ENCODE results near the gene COL8A1. TPM values are rescaled to one million over a fixed set of nuclear protein-coding genes. Genes with fewer than 3 reads are reported as not detected.

Gene COL8A1
- total and polyA plus RNA-seq, 5 donors: 16.5 to 57.5 (median 34.4) TPM

- DNase-seq (no peak), ATAC-seq (peak in 1 of 2 donors; percentile 80)
- Histone ChIP-seq H3K27ac (ENCODE audit: low read length) (no peak overlapping the region), H3K4me1 (ENCODE audit: control insufficient read depth, insufficient read depth, low read length) (no peaks in the 10 kb centered on the region), H3K4me3 (ENCODE audit: low read length) (no peak overlapping the region), H3K9me3 (ENCODE audit: control insufficient read depth, low read length) (no peaks in the 10 kb centered on the region), H3K27me3 (ENCODE audit: control insufficient read depth, insufficient read depth) (no peaks in the 10 kb centered on the region)
- 53% methylated on average over 2 of the region's 2 CpGs for WGBS
- intact Hi-C loops (cut with DNase I): no loop called here
Measured at GRCh38 chr3:99674086-99674789, 35.8 kb downstream of the COL8A1 start.

GRCh38 chr3:99678023-99678422 is 39.6 kb downstream of the COL8A1 start:
- Histone ChIP-seq H3K27me3 (ENCODE audit: control insufficient read depth, insufficient read depth) (no peaks in the 10 kb centered on the region), H3K27ac (ENCODE audit: low read length) (peak overlapping the region; percentile 80), H3K9me3 (ENCODE audit: control insufficient read depth, low read length) (no peaks in the 10 kb centered on the region), H3K4me3 (ENCODE audit: low read length) (no peak overlapping the region), H3K4me1 (ENCODE audit: control insufficient read depth, insufficient read depth, low read length) (no peaks in the 10 kb centered on the region)
- ATAC-seq (peak; percentile 89 to 91), DNase-seq (peak in 1 of 3 donors; percentile 39)
- WGBS: 65% methylated on average over 1 of the region's 1 CpG
- intact Hi-C loops (cut with DNase I): no loop called here

GRCh38 chr3:99678896-99679295 is 40.5 kb downstream of the COL8A1 start:
- ATAC-seq (peak in 1 of 2 donors; percentile 30), DNase-seq (no peak)
- intact Hi-C loops (cut with DNase I): no loop called here
- H3K27me3 ChIP-seq (ENCODE audit: control insufficient read depth, insufficient read depth): no peaks in the 10 kb centered on the region
- no peaks in the 10 kb centered on the region for H3K4me1 ChIP-seq (ENCODE audit: control insufficient read depth, insufficient read depth, low read length)
- no peak overlapping the region for H3K27ac ChIP-seq (ENCODE audit: low read length)
- no peaks in the 10 kb centered on the region for H3K9me3 ChIP-seq (ENCODE audit: control insufficient read depth, low read length)
- 65% methylated on average over 2 of the region's 2 CpGs for WGBS
- no peak overlapping the region for H3K4me3 ChIP-seq (ENCODE audit: low read length)

GRCh38 chr3:99681512-99681911 is 43.1 kb downstream of the COL8A1 start:
- Histone ChIP-seq H3K4me3 (ENCODE audit: low read length) (no peak overlapping the region), H3K27ac (ENCODE audit: low read length) (no peak overlapping the region), H3K4me1 (ENCODE audit: control insufficient read depth, insufficient read depth, low read length) (no peaks in the 10 kb centered on the region), H3K27me3 (ENCODE audit: control insufficient read depth, insufficient read depth) (no peaks in the 10 kb centered on the region), H3K9me3 (ENCODE audit: control insufficient read depth, low read length) (no peaks in the 10 kb centered on the region)
- 23% methylated on average over 1 of the region's 1 CpG for WGBS
- ATAC-seq (no peak), DNase-seq (no peak)
- intact Hi-C loops (cut with DNase I): loop anchor here in 2 of 4 donors (10.0 kb wide), 1 partner anchor 177 kb away; no protein-coding TSS in a partner anchor

GRCh38 chr3:99681976-99682375 is 43.6 kb downstream of the COL8A1 start:
- Histone ChIP-seq H3K27me3 (ENCODE audit: control insufficient read depth, insufficient read depth) (no peaks in the 10 kb centered on the region), H3K9me3 (ENCODE audit: control insufficient read depth, low read length) (no peaks in the 10 kb centered on the region), H3K4me1 (ENCODE audit: control insufficient read depth, insufficient read depth, low read length) (no peaks in the 10 kb centered on the region), H3K27ac (ENCODE audit: low read length) (no peak overlapping the region), H3K4me3 (ENCODE audit: low read length) (no peak overlapping the region)
- intact Hi-C loops (cut with DNase I): loop anchor here in 2 of 4 donors (10.0 kb wide), 1 partner anchor 177 kb away; no protein-coding TSS in a partner anchor
- ATAC-seq: no peak
- DNase-seq: no peak
- WGBS: 89% methylated on average over 9 of the region's 9 CpGs

GRCh38 chr3:99683465-99683864 is 45.1 kb downstream of the COL8A1 start:
- H3K27ac ChIP-seq (ENCODE audit: low read length): no peak overlapping the region
- 32% methylated on average over 1 of the region's 1 CpG for WGBS
- H3K9me3 ChIP-seq (ENCODE audit: control insufficient read depth, low read length): no peaks in the 10 kb centered on the region
- H3K4me3 ChIP-seq (ENCODE audit: low read length): no peak overlapping the region
- intact Hi-C loops (cut with DNase I): loop anchor here in 2 of 4 donors (10.0 kb wide), 1 partner anchor 179 kb away; no protein-coding TSS in a partner anchor
- H3K27me3 ChIP-seq (ENCODE audit: control insufficient read depth, insufficient read depth): no peaks in the 10 kb centered on the region
- no peaks in the 10 kb centered on the region for H3K4me1 ChIP-seq (ENCODE audit: control insufficient read depth, insufficient read depth, low read length)
- DNase-seq (no peak), ATAC-seq (no peak)

GRCh38 chr3:99683876-99684275 is 45.5 kb downstream of the COL8A1 start:
- H3K27ac ChIP-seq (ENCODE audit: low read length): no peak overlapping the region
- intact Hi-C loops (cut with DNase I): loop anchor here in 2 of 4 donors (10.0 kb wide), 1 partner anchor 179 kb away; no protein-coding TSS in a partner anchor
- 93% methylated on average over 3 of the region's 3 CpGs for WGBS
- H3K4me1 ChIP-seq (ENCODE audit: control insufficient read depth, insufficient read depth, low read length): no peaks in the 10 kb centered on the region
- no peak overlapping the region for H3K4me3 ChIP-seq (ENCODE audit: low read length)
- H3K27me3 ChIP-seq (ENCODE audit: control insufficient read depth, insufficient read depth): no peaks in the 10 kb centered on the region
- H3K9me3 ChIP-seq (ENCODE audit: control insufficient read depth, low read length): no peaks in the 10 kb centered on the region
- ATAC-seq (no peak), DNase-seq (no peak)

- intact Hi-C loops (cut with DNase I): loop anchor here in 2 of 4 donors (5.0 to 10.0 kb wide), 2 partner anchors 37 to 180 kb away; no protein-coding TSS in a partner anchor
- H3K27me3 ChIP-seq (ENCODE audit: control insufficient read depth, insufficient read depth): no peaks in the 10 kb centered on the region
- WGBS: 50% methylated on average over 4 of the region's 4 CpGs
- no peaks in the 10 kb centered on the region for H3K9me3 ChIP-seq (ENCODE audit: control insufficient read depth, low read length)
- no peaks in the 10 kb centered on the region for H3K4me1 ChIP-seq (ENCODE audit: control insufficient read depth, insufficient read depth, low read length)
- H3K4me3 ChIP-seq (ENCODE audit: low read length): no peak overlapping the region
- ATAC-seq (no peak), DNase-seq (no peak)
- H3K27ac ChIP-seq (ENCODE audit: low read length): no peak overlapping the region
Measured at GRCh38 chr3:99684644-99685043, 46.2 kb downstream of the COL8A1 start.

- intact Hi-C loops (cut with DNase I): loop anchor here in 2 of 4 donors (5.0 to 10.0 kb wide), 2 partner anchors 39 to 182 kb away; no protein-coding TSS in a partner anchor
- Histone ChIP-seq H3K27me3 (ENCODE audit: control insufficient read depth, insufficient read depth) (no peaks in the 10 kb centered on the region), H3K4me1 (ENCODE audit: control insufficient read depth, insufficient read depth, low read length) (no peaks in the 10 kb centered on the region), H3K27ac (ENCODE audit: low read length) (no peak overlapping the region), H3K9me3 (ENCODE audit: control insufficient read depth, low read length) (no peaks in the 10 kb centered on the region), H3K4me3 (ENCODE audit: low read length) (no peak overlapping the region)
- ATAC-seq (no peak), DNase-seq (no peak)
- 79% methylated on average over 1 of the region's 1 CpG for WGBS
Measured at GRCh38 chr3:99686469-99686868, 48.1 kb downstream of the COL8A1 start.

- DNase-seq (peak; percentile 60 to 85 (median 74)), ATAC-seq (peak; percentile 43 to 69)
- no peaks in the 10 kb centered on the region for H3K27me3 ChIP-seq (ENCODE audit: control insufficient read depth, insufficient read depth)
- WGBS: 42% methylated on average over 8 of the region's 8 CpGs
- H3K4me1 ChIP-seq (ENCODE audit: control insufficient read depth, insufficient read depth, low read length): no peaks in the 10 kb centered on the region
- H3K4me3 ChIP-seq (ENCODE audit: low read length): no peak overlapping the region
- intact Hi-C loops (cut with DNase I): loop anchor here in 2 of 4 donors (5.0 to 10.0 kb wide), 2 partner anchors 40 to 182 kb away; no protein-coding TSS in a partner anchor
- no peaks in the 10 kb centered on the region for H3K9me3 ChIP-seq (ENCODE audit: control insufficient read depth, low read length)
- no peak overlapping the region for H3K27ac ChIP-seq (ENCODE audit: low read length)
Measured at GRCh38 chr3:99686955-99687612, 48.7 kb downstream of the COL8A1 start.

GRCh38 chr3:99690761-99691369 is 52.5 kb downstream of the COL8A1 start:
- no peak overlapping the region for H3K27ac ChIP-seq (ENCODE audit: low read length)
- ATAC-seq: no peak
- DNase-seq: no peak
- no peaks in the 10 kb centered on the region for H3K9me3 ChIP-seq (ENCODE audit: control insufficient read depth, low read length)
- 68% methylated on average over 4 of the region's 4 CpGs for WGBS
- no peaks in the 10 kb centered on the region for H3K4me1 ChIP-seq (ENCODE audit: control insufficient read depth, insufficient read depth, low read length)
- intact Hi-C loops (cut with DNase I): no loop called here
- no peaks in the 10 kb centered on the region for H3K27me3 ChIP-seq (ENCODE audit: control insufficient read depth, insufficient read depth)
- H3K4me3 ChIP-seq (ENCODE audit: low read length): no peak overlapping the region

All from right cardiac atrium (tissue), 5 donors.